Endodermal cell (in vitro differentiated cells): ENCODE data around the gene CGGBP1. TPM values are rescaled to one million over a fixed set of nuclear protein-coding genes. Genes with fewer than 3 reads are reported as not detected.

Experiments
- DNase-seq: peaks from one replicate; pipeline ENCODE4 v3.0.0-alpha.2; 2017
- H3K27ac ChIP-seq: 2 replicates; pipeline ENCODE4 v1.5.1; 2013; ENCODE audit warnings: mild to moderate bottlenecking, low read depth, low read length, moderate library complexity
- H3K27me3 ChIP-seq: 2 replicates; pipeline ENCODE4 v1.6.1; 2013; ENCODE audit warnings: mild to moderate bottlenecking, low read length, moderate library complexity; ENCODE audit not compliant: insufficient read depth, control insufficient read depth, poor library complexity, severe bottlenecking
- H3K36me3 ChIP-seq: 2 replicates; pipeline ENCODE4 v1.7.0; 2013; ENCODE audit warnings: mild to moderate bottlenecking, low read length, moderate library complexity; ENCODE audit not compliant: control insufficient read depth, insufficient read depth
- H3K4me1 ChIP-seq: one replicate; pipeline ENCODE4 v1.7.0; 2013; ENCODE audit warnings: low read length; ENCODE audit not compliant: control insufficient read depth, insufficient read depth
- H3K4me3 ChIP-seq: 2 replicates; pipeline ENCODE4 v1.5.1; 2013; ENCODE audit warnings: mild to moderate bottlenecking, low read length, moderate library complexity
- H3K9ac ChIP-seq: 2 replicates; pipeline ENCODE4 v1.6.1; 2013; ENCODE audit warnings: mild to moderate bottlenecking, low read length, moderate library complexity; ENCODE audit not compliant: poor library complexity, severe bottlenecking; ENCODE audit errors: extremely low read depth
- H3K9me3 ChIP-seq: 2 replicates; pipeline ENCODE4 v1.6.1; 2013; ENCODE audit warnings: mild to moderate bottlenecking, low read length, moderate library complexity; ENCODE audit not compliant: control insufficient read depth
- H3K27ac Mint-ChIP-seq: 2 replicates; pipeline ENCODE4 v1.8.0; 2020; ENCODE audit warnings: mixed read lengths
- H3K27me3 Mint-ChIP-seq: 2 replicates; pipeline ENCODE4 v1.8.0; 2021; ENCODE audit warnings: mild to moderate bottlenecking, mixed read lengths; ENCODE audit not compliant: insufficient read depth
- H3K36me3 Mint-ChIP-seq: 2 replicates; pipeline ENCODE4 v1.8.0; 2020; ENCODE audit warnings: low read depth, mixed read lengths
- H3K4me1 Mint-ChIP-seq: 2 replicates; pipeline ENCODE4 v1.8.0; 2020; ENCODE audit warnings: mixed read lengths
- H3K4me3 Mint-ChIP-seq: 2 replicates; pipeline ENCODE4 v1.8.0; 2020; ENCODE audit warnings: mild to moderate bottlenecking, moderate library complexity, mixed read lengths
- H3K9me3 Mint-ChIP-seq: 2 replicates; pipeline ENCODE4 v1.8.0; 2020; ENCODE audit warnings: mild to moderate bottlenecking, mixed read lengths
- WGBS, 2 experiments: methylation state at CpG; one replicate each; pipeline versions ENCODE4 v1.1.5 to v1.1.7; 2013; ENCODE audit warnings: missing lambda C conversion rate in 2 of 2, mixed read lengths in 1 of 2; ENCODE audit not compliant: insufficient coverage in 1 of 2, insufficient read length in 1 of 2; 5-methylcytosine and 5-hydroxymethylcytosine counted together
- total RNA-seq, 2 donors: library from RNA; stranded (reverse); fragmentation: NEBNext Ultra II Directional in 1 of 2; extraction: Animal tissue kit (Norgen Biotek cat#: 25700) in 1 of 2; gene quantifications; 2 replicates in 1 of 2; 3 replicates in 1 of 2; pipeline ENCODE4 v1.2.1, GENCODE V29; 2021
- TF ChIP-seq, protein P1 (sequence below): fragments of 200-600 bp; sonication (generic); conservative IDR thresholded peaks from 2 replicates; pipeline ENCODE4 v1.5.0; 2021; ENCODE audit warnings: antibody characterized with exemption, mild to moderate bottlenecking

Gene CGGBP1
- total RNA-seq, 2 donors from 2014 or later = 81.5 to 96.3 TPM

DNA sequence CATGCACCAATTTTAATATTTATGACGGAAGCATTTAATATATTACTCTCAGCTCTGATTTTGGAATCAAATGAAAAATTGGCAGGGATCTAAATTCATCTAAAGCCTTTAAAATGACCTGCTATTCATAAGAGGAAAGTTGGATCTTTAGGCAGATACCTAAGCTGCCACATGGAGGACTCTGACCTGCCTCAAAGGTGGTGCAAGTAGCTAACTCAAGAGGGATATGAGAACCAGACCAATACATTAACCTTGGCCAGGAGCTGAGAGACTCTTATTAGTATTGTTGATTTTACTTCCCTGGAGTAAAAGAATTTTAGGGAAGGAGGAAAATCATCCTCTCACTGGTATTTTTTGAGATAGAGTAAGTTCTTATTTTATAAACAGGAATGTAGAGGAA is 17.9 kb upstream of the CGGBP1 start:
- H3K9me3 Mint-ChIP-seq = peaks cover 3% of the 10 kb centered on the region
- no peaks in the 10 kb centered on the region for H3K36me3 ChIP-seq
- no peaks in the 10 kb centered on the region for H3K27me3 ChIP-seq
- no peak overlapping the region for H3K27ac ChIP-seq
- no peak for DNase-seq
- H3K9ac ChIP-seq = no peak overlapping the region
- H3K4me1 Mint-ChIP-seq = no peaks in the 10 kb centered on the region
- H3K4me3 Mint-ChIP-seq = no peak overlapping the region
- 100% methylated on average over 1 of the region's 1 CpG; no CpG with 5 or more reads in 1 of the 2 experiments for WGBS, 2 experiments
- TF ChIP-seq, protein P1, sequence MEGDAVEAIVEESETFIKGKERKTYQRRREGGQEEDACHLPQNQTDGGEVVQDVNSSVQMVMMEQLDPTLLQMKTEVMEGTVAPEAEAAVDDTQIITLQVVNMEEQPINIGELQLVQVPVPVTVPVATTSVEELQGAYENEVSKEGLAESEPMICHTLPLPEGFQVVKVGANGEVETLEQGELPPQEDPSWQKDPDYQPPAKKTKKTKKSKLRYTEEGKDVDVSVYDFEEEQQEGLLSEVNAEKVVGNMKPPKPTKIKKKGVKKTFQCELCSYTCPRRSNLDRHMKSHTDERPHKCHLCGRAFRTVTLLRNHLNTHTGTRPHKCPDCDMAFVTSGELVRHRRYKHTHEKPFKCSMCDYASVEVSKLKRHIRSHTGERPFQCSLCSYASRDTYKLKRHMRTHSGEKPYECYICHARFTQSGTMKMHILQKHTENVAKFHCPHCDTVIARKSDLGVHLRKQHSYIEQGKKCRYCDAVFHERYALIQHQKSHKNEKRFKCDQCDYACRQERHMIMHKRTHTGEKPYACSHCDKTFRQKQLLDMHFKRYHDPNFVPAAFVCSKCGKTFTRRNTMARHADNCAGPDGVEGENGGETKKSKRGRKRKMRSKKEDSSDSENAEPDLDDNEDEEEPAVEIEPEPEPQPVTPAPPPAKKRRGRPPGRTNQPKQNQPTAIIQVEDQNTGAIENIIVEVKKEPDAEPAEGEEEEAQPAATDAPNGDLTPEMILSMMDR = no peak
- H3K27ac Mint-ChIP-seq = no peak overlapping the region
- H3K4me1 ChIP-seq = no peaks in the 10 kb centered on the region
- no peaks in the 10 kb centered on the region for H3K9me3 ChIP-seq
- H3K27me3 Mint-ChIP-seq = no peaks in the 10 kb centered on the region
- peaks cover 7% of the 10 kb centered on the region for H3K36me3 Mint-ChIP-seq
- no peak overlapping the region for H3K4me3 ChIP-seq

DNA sequence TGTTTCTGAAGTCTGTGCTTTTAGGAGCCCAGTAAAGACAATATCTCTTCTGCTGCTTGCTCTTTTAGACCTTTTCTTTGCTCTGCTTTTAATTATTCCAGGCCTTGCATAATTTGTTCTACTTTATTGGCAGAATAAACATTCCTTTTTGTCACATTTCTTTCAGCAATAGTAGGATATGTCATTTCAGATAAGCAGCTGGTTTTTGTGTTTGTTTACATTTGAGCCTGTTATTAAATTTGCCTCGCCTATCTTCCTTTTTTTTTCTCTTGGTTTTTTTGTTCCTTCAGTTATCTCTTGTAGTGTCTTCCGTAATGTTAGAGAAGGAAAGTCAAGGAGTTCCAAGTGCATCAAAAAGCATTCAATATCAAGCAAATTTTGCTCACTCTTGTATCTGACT is 16.7 kb upstream of the CGGBP1 start:
- peaks cover 11% of the 10 kb centered on the region for H3K36me3 Mint-ChIP-seq
- WGBS, 2 experiments = 88% methylated on average over 2 of the region's 2 CpGs; no CpG with 5 or more reads in 1 of the 2 experiments
- no peaks in the 10 kb centered on the region for H3K36me3 ChIP-seq
- no peak overlapping the region for H3K4me3 Mint-ChIP-seq
- no peak overlapping the region for H3K27ac ChIP-seq
- H3K4me1 ChIP-seq = no peaks in the 10 kb centered on the region
- no peak overlapping the region for H3K9ac ChIP-seq
- H3K27ac Mint-ChIP-seq = no peak overlapping the region
- no peak overlapping the region for H3K4me3 ChIP-seq
- no peaks in the 10 kb centered on the region for H3K27me3 ChIP-seq
- H3K27me3 Mint-ChIP-seq = no peaks in the 10 kb centered on the region
- H3K9me3 ChIP-seq = no peaks in the 10 kb centered on the region
- DNase-seq = no peak
- TF ChIP-seq, protein P1 = no peak
- H3K4me1 Mint-ChIP-seq = no peaks in the 10 kb centered on the region
- H3K9me3 Mint-ChIP-seq = peaks cover 7% of the 10 kb centered on the region

DNA sequence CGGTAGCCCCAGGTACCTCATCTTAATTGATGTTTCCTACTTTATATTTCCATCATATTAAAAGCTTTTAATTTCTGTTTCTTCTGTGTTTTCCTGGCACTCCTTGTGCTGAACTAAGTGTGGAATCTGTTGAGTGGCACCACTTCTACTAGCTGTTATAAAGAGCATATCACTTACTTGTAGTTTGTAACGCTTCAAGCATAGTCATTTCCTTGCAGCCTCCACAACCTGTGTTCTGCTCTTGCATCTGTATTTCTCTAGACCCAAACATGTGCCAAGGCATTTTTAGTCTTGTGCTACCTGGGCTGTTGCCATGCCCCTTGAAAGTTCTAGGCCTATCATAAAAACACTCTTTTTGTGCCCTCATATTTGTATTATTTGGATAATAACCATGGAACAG is 16.3 kb upstream of the CGGBP1 start:
- Histone ChIP-seq H3K9ac (no peak overlapping the region), H3K27ac (no peak overlapping the region), H3K27me3 (no peaks in the 10 kb centered on the region), H3K9me3 (no peaks in the 10 kb centered on the region), H3K4me1 (no peaks in the 10 kb centered on the region), H3K36me3 (no peaks in the 10 kb centered on the region), H3K4me3 (no peak overlapping the region)
- H3K27me3 Mint-ChIP-seq = no peaks in the 10 kb centered on the region
- H3K36me3 Mint-ChIP-seq = peaks cover 11% of the 10 kb centered on the region
- no peak for DNase-seq
- 100% methylated on average over 1 to 2 of the region's 2 CpGs for WGBS, 2 experiments
- no peaks in the 10 kb centered on the region for H3K4me1 Mint-ChIP-seq
- H3K27ac Mint-ChIP-seq = no peak overlapping the region
- TF ChIP-seq, protein P1 = no peak
- peaks cover 7% of the 10 kb centered on the region for H3K9me3 Mint-ChIP-seq
- H3K4me3 Mint-ChIP-seq = no peak overlapping the region
